Activated T-cell treated with anti-CD3 and anti-CD28 coated beads for 4 hours (primary cell): Measurements from ENCODE around the gene OLFML2A.
"Not testable (repeated sequence)": the region's sequence is repeated elsewhere in the genome, so short reads cannot be mapped to it uniquely, and the experiment has no call there.

Experiments used
- DNase-seq: peaks from one replicate; pipeline ENCODE4 v3.0.0-alpha.2; 2020

The OLFML2A gene

GRCh38 chr9:124776954-124777648, at the start of gene OLFML2A:
Gene OLFML2A, plus strand, starts transcription at chr9:124777133. Its CDS starts 138 bp downstream, at chr9:124777271.
- DNase-seq, result no peak

- DNase-seq, result no peak
These were observed 46.2 kb upstream of the OLFML2A start for GRCh38 chr9:124730772-124731171.

- no peak for DNase-seq
These were observed 42.8 kb upstream of the OLFML2A start for GRCh38 chr9:124733964-124734740.

GRCh38 chr9:124734741-124735083, 42.2 kb upstream of the OLFML2A start:
- not testable (repeated sequence) for DNase-seq

GRCh38 chr9:124735121-124735520, 41.8 kb upstream of the OLFML2A start:
- DNase-seq, result no peak

GRCh38 chr9:124738075-124738474, 38.9 kb upstream of the OLFML2A start:
- DNase-seq, result not testable (repeated sequence)

GRCh38 chr9:124739360-124739759, 37.6 kb upstream of the OLFML2A start:
- DNase-seq, result no peak

- no peak for DNase-seq
These were observed 35.8 kb upstream of the OLFML2A start for GRCh38 chr9:124741149-124741548.

- no peak for DNase-seq
These were observed 35.3 kb upstream of the OLFML2A start for GRCh38 chr9:124741662-124742061.

- no peak for DNase-seq
These were observed 34.0 kb upstream of the OLFML2A start for GRCh38 chr9:124742940-124743339.

- DNase-seq, result no peak
These were observed 33.1 kb upstream of the OLFML2A start for GRCh38 chr9:124743686-124744348.

- no peak for DNase-seq
These were observed 29.9 kb upstream of the OLFML2A start for GRCh38 chr9:124747065-124747464.

- no peak for DNase-seq
These were observed 27.6 kb upstream of the OLFML2A start for GRCh38 chr9:124749284-124749683.

GRCh38 chr9:124749781-124750180, 27.2 kb upstream of the OLFML2A start:
- DNase-seq, result no peak

GRCh38 chr9:124752967-124753366, 24.0 kb upstream of the OLFML2A start:
- no peak for DNase-seq

GRCh38 chr9:124754289-124754688, 22.6 kb upstream of the OLFML2A start:
- DNase-seq, result no peak

GRCh38 chr9:124755061-124755460, 21.9 kb upstream of the OLFML2A start:
- DNase-seq, result no peak

GRCh38 chr9:124756011-124756410, 20.9 kb upstream of the OLFML2A start:
- DNase-seq, result no peak

GRCh38 chr9:124757616-124758015, 19.3 kb upstream of the OLFML2A start:
- no peak for DNase-seq

- DNase-seq, result no peak
These were observed 18.9 kb upstream of the OLFML2A start for GRCh38 chr9:124758061-124758460.

- no peak for DNase-seq
These were observed 18.2 kb upstream of the OLFML2A start for GRCh38 chr9:124758691-124759090.

GRCh38 chr9:124759327-124759726, 17.6 kb upstream of the OLFML2A start:
- DNase-seq, result no peak

- DNase-seq, result no peak
These were observed 16.2 kb upstream of the OLFML2A start for GRCh38 chr9:124760719-124761118.

- DNase-seq, result no peak
These were observed 15.7 kb upstream of the OLFML2A start for GRCh38 chr9:124761196-124761595.
